DOHH2 (cell line): ENCODE results near the gene PPP6R3.

Experiments
- EZH2phosphoT487 ChIP-seq: fragments of 200-600 bp; sonication (generic); IDR thresholded peaks from 2 replicates; pipeline ENCODE4 v1.6.1; 2017; ENCODE audit warnings: borderline replicate concordance, mild to moderate bottlenecking, antibody characterized with exemption, low read length, moderate library complexity, mixed read lengths
- TF ChIP-seq, protein P1 (sequence below): fragments of 200-600 bp; sonication (generic); IDR thresholded peaks from one replicate; pipeline ENCODE4 v1.5.1; 2014; ENCODE audit warnings: antibody characterized with exemption, mild to moderate bottlenecking, low read depth, low read length; ENCODE audit not compliant: poor library complexity, severe bottlenecking

DNA sequence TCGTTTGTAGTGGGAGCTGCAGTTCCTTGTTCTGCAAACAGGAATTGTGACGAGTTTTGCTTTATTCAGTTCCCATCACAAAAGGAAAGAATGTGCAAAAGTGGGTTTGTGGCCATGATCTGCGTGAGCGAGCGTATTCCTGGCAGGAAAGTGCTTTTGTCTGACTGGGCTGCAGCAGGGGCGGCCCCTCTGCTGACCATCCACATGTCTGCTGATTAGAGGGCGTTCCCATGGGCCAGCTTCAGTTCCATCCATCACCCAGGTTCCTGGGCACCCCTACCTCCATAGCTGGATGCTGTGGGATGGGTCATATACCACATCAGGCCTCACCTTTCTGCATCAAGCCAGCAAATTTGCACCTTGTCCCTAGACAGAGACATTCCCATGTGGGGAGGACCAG, 194.9 kb downstream of the PPP6R3 start:
- TF ChIP-seq, protein P1, sequence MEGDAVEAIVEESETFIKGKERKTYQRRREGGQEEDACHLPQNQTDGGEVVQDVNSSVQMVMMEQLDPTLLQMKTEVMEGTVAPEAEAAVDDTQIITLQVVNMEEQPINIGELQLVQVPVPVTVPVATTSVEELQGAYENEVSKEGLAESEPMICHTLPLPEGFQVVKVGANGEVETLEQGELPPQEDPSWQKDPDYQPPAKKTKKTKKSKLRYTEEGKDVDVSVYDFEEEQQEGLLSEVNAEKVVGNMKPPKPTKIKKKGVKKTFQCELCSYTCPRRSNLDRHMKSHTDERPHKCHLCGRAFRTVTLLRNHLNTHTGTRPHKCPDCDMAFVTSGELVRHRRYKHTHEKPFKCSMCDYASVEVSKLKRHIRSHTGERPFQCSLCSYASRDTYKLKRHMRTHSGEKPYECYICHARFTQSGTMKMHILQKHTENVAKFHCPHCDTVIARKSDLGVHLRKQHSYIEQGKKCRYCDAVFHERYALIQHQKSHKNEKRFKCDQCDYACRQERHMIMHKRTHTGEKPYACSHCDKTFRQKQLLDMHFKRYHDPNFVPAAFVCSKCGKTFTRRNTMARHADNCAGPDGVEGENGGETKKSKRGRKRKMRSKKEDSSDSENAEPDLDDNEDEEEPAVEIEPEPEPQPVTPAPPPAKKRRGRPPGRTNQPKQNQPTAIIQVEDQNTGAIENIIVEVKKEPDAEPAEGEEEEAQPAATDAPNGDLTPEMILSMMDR, result no peak
- no peak for TF ChIP-seq EZH2phosphoT487
